CD4-positive, alpha-beta memory T cell (primary cell): ENCODE results near the gene CDC14B. TPM values are rescaled to one million over a fixed set of nuclear protein-coding genes. Genes with fewer than 3 reads are reported as not detected.

Experiments
- polyA plus RNA-seq, 2 donors: library from polyadenylated mRNA; unstranded; fragments of 300-500 nt; fragmentation: Illumina TruSeq; gene quantifications; one replicate each; pipeline ENCODE4 v1.2.3, GENCODE V29; 2021
- total RNA-seq, 2 experiments: library from RNA; stranded (reverse); gene quantifications; one replicate each; pipeline ENCODE4 v1.2.3, GENCODE V29; 2021

Gene CDC14B
- total and polyA plus RNA-seq, 4 experiments from 2014 or later: 10.6 to 17.1 (median 13.3) TPM

Other genes with a start within 250 kb of the CDC14B start
- 10 to 100 TPM; 29.8 to 30.3 TPM for gene SLC35D2, start 236.1 kb downstream of the CDC14B start, total RNA-seq
- 10 to 100 TPM; 25.3 to 30.5 TPM for gene SLC35D2, start 236.1 kb downstream of the CDC14B start, polyA plus RNA-seq
- gene ZNF367, start 201.5 kb downstream of the CDC14B start, total RNA-seq: 1 to 10 TPM; 5.1 to 5.4 TPM
- gene ZNF367, start 201.5 kb downstream of the CDC14B start, polyA plus RNA-seq: 1 to 10 TPM in 1 of 2 donors, under 1 TPM in 1; 0.39 to 1.7 TPM
- 10 to 100 TPM; 35.5 to 36.6 TPM for gene HABP4, start 169.7 kb downstream of the CDC14B start, total RNA-seq
- gene HABP4, start 169.7 kb downstream of the CDC14B start, polyA plus RNA-seq: 10 to 100 TPM; 18.6 to 31.1 TPM
- gene PRXL2C, start 35.5 kb upstream of the CDC14B start, total RNA-seq: 10 to 100 TPM; 11.5 to 12.4 TPM
- gene PRXL2C, start 35.5 kb upstream of the CDC14B start, polyA plus RNA-seq: 10 to 100 TPM; 10.7 to 13.8 TPM
- gene ZNF510, start 158.2 kb upstream of the CDC14B start, total RNA-seq: 10 to 100 TPM; 25.7 to 28.3 TPM
- gene ZNF510, start 158.2 kb upstream of the CDC14B start, polyA plus RNA-seq: 1 to 10 TPM; 1.4 to 7.8 TPM
- gene ZNF782, start 234.7 kb upstream of the CDC14B start, total RNA-seq: 10 to 100 TPM; 14.2 to 14.7 TPM
- 1 to 10 TPM; 1.2 to 2.4 TPM for gene ZNF782, start 234.7 kb upstream of the CDC14B start, polyA plus RNA-seq